Urothelium cell line (cell line): ENCODE measurements around the gene UBA7.

Source experiments
- DNase-seq: peaks from one replicate; pipeline ENCODE4 v3.0.0; 2011; ENCODE audit warnings: low spot score, mixed read lengths
- FAIRE-seq: peaks from 2 replicates; lab custom pipeline; 2011; peaks lifted over from hg19 to GRCh38; lab: Jason Lieb, UNC

Gene UBA7

DNA sequence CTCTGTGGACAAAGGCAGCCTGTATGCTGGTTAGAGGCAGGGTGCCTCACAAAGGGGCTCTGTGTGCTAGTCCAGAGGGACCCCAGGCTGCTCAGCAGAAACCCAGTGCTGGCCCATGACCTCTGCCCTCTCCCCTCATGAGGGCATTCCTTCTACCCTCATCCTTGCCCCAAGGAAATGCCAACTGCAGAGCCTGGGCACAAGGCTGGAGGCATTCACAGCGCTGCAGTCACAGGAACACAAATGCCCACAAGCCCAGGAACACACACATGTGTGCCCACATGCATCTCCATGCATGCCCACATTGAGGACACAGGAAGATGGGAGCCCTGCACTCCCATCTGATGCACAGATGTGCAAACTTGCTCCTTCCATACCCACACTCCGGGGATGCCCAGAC lies 6.9 kb downstream of the UBA7 start:
- FAIRE-seq (no peak), DNase-seq (no peak)

DNA sequence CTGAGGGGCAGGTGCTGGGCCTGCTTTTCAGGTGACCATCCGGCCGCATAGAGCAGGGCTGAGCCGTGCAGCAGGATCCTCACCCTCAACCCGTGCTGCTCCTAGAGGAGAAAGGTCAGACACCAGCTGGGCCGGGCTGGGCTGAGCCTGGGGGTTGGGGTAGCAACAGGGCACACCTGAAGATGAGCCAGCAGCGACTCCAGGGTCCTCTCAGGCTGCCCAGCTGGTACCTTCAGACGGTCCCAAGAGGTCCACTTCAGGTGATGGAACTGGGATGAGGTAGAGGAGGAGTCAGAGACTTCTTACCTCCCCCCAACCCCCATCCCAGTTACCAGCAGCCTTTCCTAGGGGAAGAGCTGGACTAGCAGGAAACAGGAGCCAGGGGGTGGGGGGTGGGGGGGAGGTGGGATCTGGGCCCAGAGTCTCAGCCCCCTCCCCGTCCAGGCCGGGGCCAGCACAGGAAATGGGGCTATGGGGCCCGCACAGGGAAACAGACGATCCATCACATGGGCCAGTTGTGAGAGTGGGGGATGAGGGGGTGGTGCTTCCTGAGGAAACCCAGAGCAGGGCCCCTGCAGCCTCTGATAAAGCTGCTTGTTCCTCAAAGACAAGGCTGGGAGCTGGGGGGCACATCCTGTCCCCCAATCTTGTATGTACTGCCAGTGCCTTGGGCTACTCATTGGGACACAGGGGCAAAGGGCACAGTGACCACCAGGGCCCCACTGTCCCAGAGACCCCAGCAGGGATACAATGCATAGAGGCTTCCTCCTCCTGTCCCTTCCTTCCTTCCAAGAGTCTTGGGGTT lies 7.7 kb downstream of the UBA7 start:
- DNase-seq = no peak
- no peak for FAIRE-seq

DNA sequence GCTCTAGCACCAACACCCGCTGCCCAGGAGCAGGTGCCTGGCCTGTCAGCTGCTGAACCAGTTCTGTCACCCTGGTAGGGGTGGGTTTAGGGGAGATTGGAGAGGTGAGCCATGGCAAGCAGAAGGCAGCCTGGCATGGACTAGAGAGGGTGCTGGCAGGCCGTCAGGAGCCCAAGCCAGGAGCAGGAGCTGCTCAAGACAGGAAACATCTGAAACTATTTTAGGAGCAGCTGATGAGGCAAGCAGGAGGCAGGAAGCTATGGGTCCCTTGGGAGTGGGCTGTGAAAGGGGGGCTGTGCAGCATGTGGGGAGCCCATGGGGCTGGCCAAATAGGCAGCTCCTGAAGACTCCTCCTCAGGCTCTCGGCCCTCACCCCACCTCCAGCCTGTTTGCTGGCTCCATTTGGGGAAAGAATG lies 8.4 kb downstream of the UBA7 start:
- FAIRE-seq (no peak), DNase-seq (no peak)

DNA sequence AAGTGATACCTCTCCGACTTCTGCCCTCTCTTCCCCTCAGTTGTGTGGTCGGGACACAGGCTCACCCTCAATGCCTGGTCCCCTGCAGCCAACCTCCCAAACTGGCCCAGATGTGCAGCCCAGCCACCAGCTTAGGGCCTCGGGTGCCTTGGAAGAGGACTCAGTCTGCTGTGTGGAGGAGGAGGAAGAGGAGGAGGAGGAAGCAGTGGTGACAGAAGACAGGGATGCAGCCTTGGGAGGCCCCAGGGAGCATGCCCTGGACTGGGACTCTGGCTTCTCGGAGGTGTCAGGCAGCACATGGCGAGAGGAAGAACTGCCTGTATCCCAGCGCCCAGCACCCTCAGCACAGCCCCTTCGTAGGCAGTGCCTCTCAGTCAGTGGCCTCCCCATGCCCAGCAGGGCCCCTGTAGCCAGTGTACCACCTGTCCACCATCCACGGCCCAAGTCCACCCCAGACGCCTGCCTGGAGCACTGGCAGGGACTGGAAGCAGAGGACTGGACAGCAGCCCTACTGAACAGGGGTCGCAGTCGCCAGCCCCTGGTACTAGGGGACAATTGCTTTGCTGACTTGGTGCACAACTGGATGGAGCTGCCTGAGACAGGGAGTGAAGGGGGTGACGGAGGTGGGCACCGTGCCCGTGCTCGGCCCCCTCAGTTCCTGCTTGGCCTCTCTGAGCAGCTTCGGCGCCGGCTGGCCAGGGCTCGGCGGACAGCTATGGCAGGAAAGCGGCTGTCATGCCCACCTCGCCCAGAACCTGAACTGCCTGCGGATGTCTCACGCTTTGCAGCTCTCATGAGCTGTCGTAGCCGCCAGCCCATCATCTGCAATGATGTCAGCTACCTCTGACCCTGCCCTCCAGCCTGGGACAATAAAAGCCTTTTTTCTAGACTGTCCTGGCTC lies 9.4 kb downstream of the UBA7 start:
- FAIRE-seq (no peak), DNase-seq (no peak)

DNA sequence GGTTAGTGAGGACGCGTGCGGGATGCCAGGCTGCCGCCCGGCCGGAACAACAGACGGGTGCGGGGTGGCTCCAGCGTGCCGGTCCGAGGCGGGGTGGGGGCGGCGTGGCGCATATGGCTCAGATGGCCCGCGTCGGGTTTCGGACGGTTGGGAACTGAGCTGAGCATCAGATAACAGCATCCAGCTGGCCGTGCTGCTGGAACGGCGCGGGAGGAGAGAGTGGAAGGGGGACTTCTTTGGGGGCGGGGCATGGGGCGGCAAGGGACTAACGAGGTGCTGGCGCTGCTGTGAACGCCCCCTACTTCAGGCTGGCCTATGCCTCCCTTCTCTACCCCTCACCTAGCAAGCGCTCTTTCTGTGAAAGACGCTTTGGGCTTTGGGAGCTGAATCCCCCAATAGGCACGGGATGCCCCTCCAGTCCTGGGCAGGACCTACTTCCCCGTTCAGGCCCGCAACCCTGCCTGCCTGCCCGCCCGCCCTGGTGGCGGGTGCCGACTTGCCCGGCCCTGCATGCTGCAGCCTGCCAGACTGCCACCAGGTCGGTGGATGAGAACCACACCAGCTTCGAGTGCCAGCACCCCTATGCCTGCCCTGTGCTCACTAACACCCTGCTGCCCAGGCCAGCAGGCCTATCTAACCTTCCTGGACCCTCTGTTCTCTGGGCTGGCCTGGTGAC lies 10.2 kb downstream of the UBA7 start:
- DNase-seq = no peak
- no peak for FAIRE-seq

DNA sequence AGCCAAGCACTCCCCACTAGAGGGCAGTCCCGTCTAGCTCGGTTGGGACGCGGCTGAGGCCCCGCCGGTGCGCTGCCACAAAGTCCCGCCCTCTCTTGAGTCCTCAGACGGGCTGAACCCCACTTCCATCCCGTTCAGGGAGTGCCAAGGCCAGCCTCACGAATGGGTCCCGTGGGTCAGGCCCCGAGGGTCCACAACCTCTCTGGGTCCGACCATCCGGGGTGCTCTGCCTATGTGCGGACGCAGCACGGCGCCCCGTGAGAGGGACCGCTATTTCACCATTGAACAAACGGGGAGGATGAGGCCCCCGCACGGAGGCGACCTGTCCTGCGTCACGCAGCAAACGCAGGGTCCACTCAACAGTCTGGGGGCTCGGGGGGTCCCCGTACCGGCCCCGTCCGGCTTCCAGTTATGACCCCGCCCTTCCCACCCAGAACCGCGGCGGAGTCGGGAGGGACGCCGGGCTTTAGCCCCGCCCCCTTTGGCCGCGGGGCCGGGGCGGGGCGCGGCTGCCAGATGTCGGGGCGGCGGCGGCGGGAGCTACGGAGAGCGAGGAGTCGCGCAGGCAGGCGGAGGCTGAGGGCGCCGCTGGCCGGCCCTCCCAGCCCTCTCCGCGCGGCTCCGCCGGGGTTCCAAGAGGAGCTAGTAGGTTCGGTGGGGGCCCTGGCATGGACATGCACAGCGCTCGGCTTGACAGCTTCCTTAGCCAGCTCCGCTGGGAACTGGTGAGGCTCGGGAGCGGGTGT lies 10.9 kb downstream of the UBA7 start, which contains the start of gene INKA1:
Gene INKA1, plus strand, starts transcription at position 543 of the 746 bp plus-strand sequence. Its CDS starts 132 bp downstream, at position 675.
- DNase-seq = peak; percentile 91

DNA sequence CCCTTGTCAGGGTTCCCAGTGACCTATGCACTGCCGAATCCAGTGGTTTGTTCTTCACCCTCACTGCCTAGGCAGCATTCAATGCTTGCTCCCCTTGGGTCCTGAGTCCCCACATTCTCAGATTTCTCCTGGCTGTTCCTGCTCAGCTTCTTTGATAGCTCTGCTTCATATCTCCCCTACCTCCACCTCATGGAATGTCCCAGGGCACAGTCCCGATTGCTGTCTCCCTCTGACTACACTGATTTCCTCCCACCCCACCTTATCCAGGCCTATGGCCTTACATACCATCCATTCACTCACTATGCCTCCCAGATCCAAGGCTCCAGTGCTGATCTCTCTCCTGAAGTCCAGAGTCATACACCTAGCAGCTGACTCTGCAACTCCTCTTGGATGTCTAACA lies 12.6 kb downstream of the UBA7 start:
- DNase-seq (no peak), FAIRE-seq (peak; percentile 42)

More for the DNA sequence above, 10.9 kb downstream of the UBA7 start, which contains the start of gene INKA1:
- peak; percentile 96 for FAIRE-seq

DNA sequence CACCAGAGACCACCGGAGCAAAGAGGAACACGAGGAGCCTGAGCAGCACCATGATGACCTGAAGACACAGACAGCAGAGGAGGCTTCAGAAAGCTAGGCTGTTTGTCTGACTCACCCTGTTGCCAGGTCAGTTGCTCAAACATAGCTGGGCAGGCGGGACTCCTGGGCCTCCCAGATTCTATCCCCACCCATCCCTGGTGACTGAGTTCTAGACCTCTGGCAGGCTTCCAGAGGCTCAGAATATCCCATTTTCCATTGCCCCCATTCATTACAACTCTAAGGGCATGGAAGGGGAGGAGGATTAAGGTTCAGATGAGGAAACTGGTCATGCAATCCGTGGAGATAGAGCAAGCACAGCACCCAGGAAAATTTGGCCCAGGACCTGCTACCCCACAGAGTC lies 14.0 kb downstream of the UBA7 start, which contains the start of gene CDHR4:
Gene CDHR4, minus strand, starts transcription at position 113 of the 400 bp plus-strand sequence. Its CDS starts 61 bp downstream, at position 52.
- peak; percentile 52 for DNase-seq
- no peak for FAIRE-seq

DNA sequence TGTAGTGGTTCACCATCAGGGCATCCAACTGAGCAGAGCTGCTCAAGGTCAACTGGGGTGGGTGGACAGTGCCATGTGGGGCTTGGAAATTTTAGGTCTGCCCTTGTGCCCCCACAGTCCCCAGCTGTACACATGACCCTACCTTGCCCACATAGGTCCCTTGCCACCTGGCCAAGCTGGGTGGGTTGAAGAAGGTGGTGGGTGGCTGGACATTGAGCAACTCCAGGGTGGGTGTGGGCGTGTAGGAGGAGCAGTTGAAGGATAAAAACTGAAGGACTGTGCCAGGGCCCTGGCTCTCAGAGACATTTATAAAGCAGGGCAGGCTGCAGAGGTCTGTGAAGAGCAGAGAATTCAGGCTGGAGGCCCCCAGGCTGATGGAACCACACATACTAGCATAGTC lies 14.6 kb downstream of the UBA7 start:
- FAIRE-seq (no peak), DNase-seq (no peak)

DNA sequence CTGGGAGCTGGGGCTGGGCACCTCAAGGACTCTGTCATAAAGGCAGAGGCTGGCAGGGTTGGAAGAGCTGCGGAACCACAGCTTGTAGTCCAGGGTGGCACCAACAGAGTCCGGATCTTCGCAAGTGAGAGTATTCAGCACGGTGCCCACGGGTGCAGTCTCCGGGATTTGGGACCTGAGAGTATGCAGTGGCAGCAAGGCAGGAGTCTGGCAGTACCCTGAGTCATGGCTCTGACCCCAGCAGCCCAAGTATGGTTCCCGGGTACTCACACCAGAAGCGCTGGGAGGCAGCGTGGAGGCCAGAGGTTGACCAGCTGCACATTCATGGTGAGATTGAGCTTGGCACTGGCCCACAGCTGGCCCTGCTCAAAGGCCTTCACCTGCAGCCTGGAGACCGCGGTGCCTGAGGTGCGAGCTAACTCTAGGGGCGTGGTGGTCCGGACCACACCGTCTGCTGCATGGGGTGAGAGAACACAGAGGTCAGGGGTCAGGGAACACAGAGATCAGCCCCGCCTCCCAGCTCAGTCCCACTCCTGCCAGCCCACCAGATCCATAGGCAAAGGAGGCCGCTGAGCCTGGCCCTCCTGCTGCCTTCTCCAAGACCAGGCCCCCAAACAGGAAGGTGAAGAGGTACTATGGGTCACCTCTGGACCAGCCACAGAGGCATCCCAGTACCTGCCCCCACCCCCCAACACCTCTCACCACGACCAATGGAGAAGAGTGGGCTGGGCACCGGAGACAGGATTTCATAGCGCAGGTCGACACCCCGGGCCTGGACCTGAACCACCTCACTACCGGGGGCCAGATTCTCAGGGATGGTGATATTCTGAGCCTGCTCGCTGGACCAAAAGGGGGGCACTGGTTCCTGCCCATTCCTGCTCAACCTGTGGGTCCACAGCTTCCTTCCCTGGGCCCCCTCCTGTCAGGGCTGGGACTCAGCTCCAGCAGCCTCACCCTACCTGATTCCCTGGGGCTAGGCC lies 18.5 kb downstream of the UBA7 start:
- no peak for DNase-seq
- no peak for FAIRE-seq

DNA sequence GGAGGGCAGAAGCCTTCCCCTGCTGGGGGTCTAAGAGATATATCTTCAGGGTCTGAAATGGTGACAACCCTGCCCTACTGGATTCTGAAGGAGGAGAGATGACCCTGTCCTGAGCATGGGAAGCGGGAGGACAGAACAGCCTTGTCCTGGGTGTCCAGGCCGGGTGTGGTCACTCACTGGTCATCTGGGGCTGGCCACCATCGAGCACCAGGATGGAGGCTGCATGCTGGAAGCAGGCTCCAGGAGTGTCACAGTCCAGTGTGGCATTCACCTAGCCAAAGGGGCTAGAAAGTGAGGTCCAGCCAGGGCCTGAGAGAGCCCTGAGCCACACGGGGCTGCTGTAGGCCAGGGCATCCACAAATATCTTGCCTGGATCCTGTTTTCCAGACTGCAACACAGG lies 19.3 kb downstream of the UBA7 start:
- FAIRE-seq = no peak

DNA sequence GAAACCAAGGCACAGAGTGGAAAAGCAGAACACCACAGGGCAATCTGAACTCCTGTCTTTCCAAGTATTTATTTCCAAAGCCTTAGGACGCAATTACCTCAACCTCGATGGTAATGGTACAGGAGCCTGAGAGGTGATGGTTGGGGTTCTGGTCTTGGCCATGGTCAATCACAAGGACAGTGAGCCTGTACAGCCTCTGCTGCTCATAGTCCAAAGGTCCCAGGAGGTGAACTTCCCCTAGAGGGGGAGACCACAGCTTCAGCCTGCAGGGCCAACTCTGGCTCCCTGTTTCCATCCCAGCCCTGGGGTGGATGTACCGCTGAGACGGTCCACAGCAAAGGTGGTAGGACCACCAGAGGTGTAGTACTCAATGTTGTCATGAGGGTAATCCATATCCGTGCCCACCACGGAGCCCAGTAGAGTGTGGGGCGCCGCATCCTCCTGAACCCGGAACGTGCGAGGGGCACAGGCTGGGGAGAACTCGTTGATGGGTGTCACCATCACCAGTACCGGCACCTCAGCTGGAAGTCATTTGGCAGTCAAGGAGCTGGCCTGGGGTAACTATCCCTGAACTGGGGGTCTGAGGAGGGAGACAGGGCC lies 20.2 kb downstream of the UBA7 start:
- FAIRE-seq = no peak

More for the DNA sequence above, 19.3 kb downstream of the UBA7 start:
- no peak for DNase-seq

DNA sequence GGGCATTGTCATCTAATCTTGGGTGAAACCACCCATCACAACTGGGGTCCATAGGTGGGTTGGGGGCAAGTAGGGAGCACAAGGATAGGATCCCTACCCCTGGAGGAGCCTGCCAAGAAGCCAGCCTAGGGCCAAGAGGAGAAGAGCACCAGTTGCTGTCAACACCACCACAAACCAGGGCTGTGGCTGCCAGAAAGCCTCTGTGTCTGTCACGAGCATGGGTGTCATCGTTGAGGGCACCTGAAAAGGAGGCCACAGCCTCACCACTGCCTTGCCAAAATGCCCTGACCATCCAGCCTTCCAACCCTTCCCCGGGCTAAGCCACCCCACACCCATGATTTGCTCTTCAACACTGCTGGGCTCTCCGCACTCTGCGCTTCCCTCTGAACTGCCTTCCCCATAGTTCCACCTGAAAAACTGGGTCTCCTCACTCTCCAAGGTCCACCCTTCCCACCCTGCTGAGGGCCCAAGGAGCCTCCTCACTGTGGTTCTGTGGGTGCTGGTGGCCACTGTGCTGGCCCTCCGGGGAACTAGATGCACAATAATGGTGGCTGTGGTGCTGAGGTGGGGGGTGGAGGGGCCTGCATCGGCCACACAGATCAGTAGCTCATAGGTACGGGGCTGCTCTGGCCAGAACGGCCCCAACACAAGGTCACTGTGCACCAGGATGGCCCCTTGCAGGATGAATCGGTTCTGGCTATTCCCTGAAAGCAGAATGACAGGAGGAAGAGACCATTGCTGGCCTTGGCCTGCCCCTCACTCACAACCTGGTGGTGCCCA lies 21.2 kb downstream of the UBA7 start:
- FAIRE-seq = no peak
- DNase-seq = no peak

More for the DNA sequence above, 20.2 kb downstream of the UBA7 start:
- no peak for DNase-seq

DNA sequence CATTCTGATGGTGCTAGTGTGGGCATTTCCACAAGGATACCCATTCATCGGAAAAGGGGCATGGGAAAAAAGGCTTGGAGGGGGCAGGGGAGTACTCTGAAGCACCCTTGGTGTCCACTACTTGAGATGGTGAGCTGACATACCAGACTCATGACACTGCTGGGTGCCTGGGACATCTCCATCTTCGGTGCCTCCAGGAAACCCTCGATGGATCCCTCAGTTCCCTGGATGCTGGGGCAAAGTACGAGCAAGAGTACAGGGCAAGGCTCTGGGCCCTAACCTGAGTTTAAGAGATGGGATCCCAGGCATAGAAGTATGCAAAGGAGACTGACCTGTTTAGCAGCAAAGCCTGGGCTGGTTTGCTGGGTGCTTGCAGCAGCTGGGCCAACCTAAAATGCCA lies 22.2 kb downstream of the UBA7 start:
- DNase-seq = no peak
- no peak for FAIRE-seq

DNA sequence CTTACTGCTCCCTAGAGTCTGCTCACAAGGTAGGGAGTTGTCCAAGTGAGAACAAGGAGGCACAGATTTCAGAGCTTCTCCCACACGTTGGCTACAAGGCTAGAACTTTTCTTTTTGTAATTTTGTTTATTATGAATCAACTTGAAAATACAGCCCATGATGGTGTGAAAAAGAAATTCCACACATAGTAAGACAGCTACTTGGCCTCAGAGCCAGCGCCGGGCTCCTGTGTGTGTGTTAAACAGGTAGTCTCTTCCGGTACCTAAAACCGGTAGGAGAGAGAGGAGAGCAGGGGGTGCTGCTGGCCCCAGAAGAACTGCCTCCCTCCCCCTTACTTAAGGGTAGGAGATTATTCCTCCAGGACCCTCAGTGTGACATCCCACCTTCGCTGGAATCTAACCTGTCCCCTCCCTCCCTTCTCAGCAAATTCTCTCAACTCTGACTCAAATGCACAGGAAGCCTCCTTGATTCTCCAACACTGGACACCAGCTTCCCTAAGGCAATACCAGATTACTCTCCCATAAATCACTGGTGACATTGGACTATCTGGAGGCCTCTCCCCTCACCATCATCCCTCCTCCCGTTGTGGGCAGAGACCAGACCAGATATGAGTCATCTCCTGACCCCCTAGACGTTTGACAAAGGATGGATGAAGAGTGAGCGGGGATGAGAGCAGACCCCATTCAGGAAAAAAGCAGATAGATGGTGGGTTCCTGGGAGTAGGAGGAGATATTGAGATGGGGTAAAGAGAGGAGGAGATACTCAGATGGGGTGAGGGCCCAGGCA lies 22.9 kb downstream of the UBA7 start:
- DNase-seq = no peak
- FAIRE-seq = no peak

DNA sequence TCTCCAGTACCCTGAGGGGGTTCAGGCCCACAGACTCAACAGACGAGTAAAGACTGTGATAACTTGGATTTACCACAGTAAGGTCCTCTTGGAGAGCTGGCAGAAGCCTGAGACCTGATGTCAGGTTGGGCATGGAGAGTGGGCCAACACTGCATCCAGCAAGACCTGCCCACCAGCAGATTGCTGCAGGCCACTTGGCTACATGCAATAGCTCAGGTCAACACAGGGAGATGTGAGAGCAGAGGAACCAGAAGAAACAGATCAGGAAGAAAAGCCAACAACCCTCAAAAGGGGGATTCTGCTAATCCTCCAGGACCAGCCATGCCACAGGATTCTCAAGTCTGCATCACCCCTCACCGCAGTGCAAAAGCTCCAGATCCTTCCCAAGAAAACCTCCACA lies 25.7 kb downstream of the UBA7 start:
- FAIRE-seq (no peak), DNase-seq (no peak)

DNA sequence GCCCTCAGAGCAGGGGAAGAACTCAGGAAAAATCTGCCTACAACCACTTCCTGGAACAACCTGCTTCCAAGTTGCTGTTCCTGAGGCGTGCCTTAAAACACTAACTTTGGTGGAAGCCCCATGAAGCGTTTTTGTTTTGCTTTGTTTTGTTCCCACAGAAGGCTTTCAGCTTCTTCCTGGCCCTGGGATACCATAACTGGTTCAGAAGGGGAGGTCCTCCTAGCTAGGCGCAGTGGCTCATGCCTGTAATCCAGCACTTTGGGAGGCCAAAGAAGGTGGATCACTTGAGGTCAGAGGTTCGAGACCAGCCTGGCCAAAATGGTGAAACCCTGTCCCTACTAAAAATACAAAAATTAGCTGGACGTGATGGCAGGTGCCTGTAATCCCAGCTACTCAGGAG lies 26.2 kb downstream of the UBA7 start:
- FAIRE-seq = no peak
- DNase-seq = no peak
